WTC11 (cell line): ENCODE measurements around the gene CNTNAP1. TPM values are rescaled to one million over a fixed set of nuclear protein-coding genes. Genes with fewer than 3 reads are reported as not detected.
A peak's percentile ranks its signal among the peaks of the same experiment; 100 is the strongest.

Experiments used
- CREB1 ChIP-seq: sonication (generic); formaldehyde crosslinking; IDR thresholded peaks from 2 replicates; pipeline ENCODE4 v1.8.0; 2023; ENCODE audit warnings: mild to moderate bottlenecking, missing genetic modification reagents
- ELF4 ChIP-seq: sonication (generic); formaldehyde crosslinking; IDR thresholded peaks from 2 replicates; pipeline ENCODE4 v1.8.1; 2022; ENCODE audit warnings: low read depth, mild to moderate bottlenecking, moderate library complexity, missing genetic modification reagents
- ETV6 ChIP-seq: sonication (generic); formaldehyde crosslinking; IDR thresholded peaks from 2 replicates; pipeline ENCODE4 v1.8.1; 2022; ENCODE audit warnings: mild to moderate bottlenecking, missing genetic modification reagents
- FOXJ3 ChIP-seq: sonication (generic); formaldehyde crosslinking; IDR thresholded peaks from 2 replicates; pipeline ENCODE4 v1.9.0; 2021; ENCODE audit warnings: missing genetic modification reagents, mild to moderate bottlenecking, borderline replicate concordance
- IRF2 ChIP-seq: sonication (generic); formaldehyde crosslinking; IDR thresholded peaks from 2 replicates; pipeline ENCODE4 v1.8.0; 2022; ENCODE audit warnings: low read depth, missing genetic modification reagents, borderline replicate concordance
- KAT7 ChIP-seq: sonication (generic); formaldehyde crosslinking; IDR thresholded peaks from 2 replicates; pipeline ENCODE4 v1.8.1; 2023; ENCODE audit warnings: missing genetic modification reagents, mild to moderate bottlenecking, borderline replicate concordance
- MYBL2 ChIP-seq: sonication (generic); formaldehyde crosslinking; IDR thresholded peaks from 2 replicates; pipeline ENCODE4 v1.8.1; 2023; ENCODE audit warnings: mild to moderate bottlenecking, moderate library complexity, missing genetic modification reagents
- NFYB ChIP-seq: sonication (generic); formaldehyde crosslinking; conservative IDR thresholded peaks from 2 replicates; pipeline ENCODE4 v1.8.0; 2022; ENCODE audit warnings: low read depth, missing genetic modification reagents
- NR1H2 ChIP-seq: sonication (generic); formaldehyde crosslinking; IDR thresholded peaks from 2 replicates; pipeline ENCODE4 v1.9.0; 2021; ENCODE audit warnings: mild to moderate bottlenecking, moderate library complexity, missing genetic modification reagents
- OVOL2 ChIP-seq: fragments of 250-450 bp; sonication (Bioruptor Pico); IDR thresholded peaks from 2 replicates; pipeline ENCODE4 v1.9.0; 2021; ENCODE audit warnings: mild to moderate bottlenecking, borderline replicate concordance
- ZNF219 ChIP-seq: sonication (generic); formaldehyde crosslinking; IDR thresholded peaks from 2 replicates; pipeline ENCODE4 v1.8.0; 2023; ENCODE audit warnings: missing genetic modification reagents, mild to moderate bottlenecking, borderline replicate concordance
- ZNF416 ChIP-seq: fragments of 250-450 bp; sonication (Bioruptor Pico); IDR thresholded peaks from 2 replicates; pipeline ENCODE4 v1.9.0; 2021; ENCODE audit warnings: mild to moderate bottlenecking, inconsistent platforms
- ZNF423 ChIP-seq: fragments of 250-450 bp; sonication (Bioruptor Pico); IDR thresholded peaks from 2 replicates; pipeline ENCODE4 v2.1.2; 2022; ENCODE audit warnings: mild to moderate bottlenecking, moderate library complexity
- total RNA-seq: library from RNA; stranded (reverse); gene quantifications from 3 replicates; pipeline ENCODE4 v1.2.3, GENCODE V29; 2021
- TF ChIP-seq, protein P1 (sequence below): fragments of 250-450 bp; sonication (Bioruptor Pico); IDR thresholded peaks from 2 replicates; pipeline ENCODE4 v1.9.0; 2021; ENCODE audit warnings: mild to moderate bottlenecking, borderline replicate concordance
- TF ChIP-seq, protein P2 (sequence below): sonication (generic); formaldehyde crosslinking; IDR thresholded peaks from 2 replicates; pipeline ENCODE4 v1.8.1; 2022; ENCODE audit warnings: missing genetic modification reagents, borderline replicate concordance
- TF ChIP-seq, protein P3 (sequence below): fragments of 250-450 bp; sonication (Bioruptor Pico); IDR thresholded peaks from 2 replicates; pipeline ENCODE4 v2.1.2; 2022; ENCODE audit warnings: mild to moderate bottlenecking, moderate library complexity
- TF ChIP-seq, protein P4 (sequence below): sonication (generic); formaldehyde crosslinking; IDR thresholded peaks from 2 replicates; pipeline ENCODE4 v1.8.1; 2023; ENCODE audit warnings: mild to moderate bottlenecking, missing genetic modification reagents, moderate library complexity
- TF ChIP-seq, protein P5 (sequence below): sonication (generic); formaldehyde crosslinking; IDR thresholded peaks from 2 replicates; pipeline ENCODE4 v1.8.0; 2023; ENCODE audit warnings: mild to moderate bottlenecking, missing genetic modification reagents
- TF ChIP-seq, protein P6 (sequence below): fragments of 250-450 bp; sonication (Bioruptor Pico); IDR thresholded peaks from 2 replicates; pipeline ENCODE4 v1.9.0; 2021; ENCODE audit warnings: mild to moderate bottlenecking
- TF ChIP-seq, protein P7 (sequence below): fragments of 250-450 bp; sonication (Bioruptor Pico); IDR thresholded peaks from 2 replicates; pipeline ENCODE4 v1.9.0; 2021; ENCODE audit warnings: mild to moderate bottlenecking
- TF ChIP-seq, protein P8 (sequence below): fragments of 250-450 bp; sonication (Bioruptor Pico); IDR thresholded peaks from 2 replicates; pipeline ENCODE4 v1.8.0; 2021; ENCODE audit warnings: mild to moderate bottlenecking

CNTNAP1 gene
- total RNA-seq, 1 experiment from 2014 or later: 12.1 TPM

DNA sequence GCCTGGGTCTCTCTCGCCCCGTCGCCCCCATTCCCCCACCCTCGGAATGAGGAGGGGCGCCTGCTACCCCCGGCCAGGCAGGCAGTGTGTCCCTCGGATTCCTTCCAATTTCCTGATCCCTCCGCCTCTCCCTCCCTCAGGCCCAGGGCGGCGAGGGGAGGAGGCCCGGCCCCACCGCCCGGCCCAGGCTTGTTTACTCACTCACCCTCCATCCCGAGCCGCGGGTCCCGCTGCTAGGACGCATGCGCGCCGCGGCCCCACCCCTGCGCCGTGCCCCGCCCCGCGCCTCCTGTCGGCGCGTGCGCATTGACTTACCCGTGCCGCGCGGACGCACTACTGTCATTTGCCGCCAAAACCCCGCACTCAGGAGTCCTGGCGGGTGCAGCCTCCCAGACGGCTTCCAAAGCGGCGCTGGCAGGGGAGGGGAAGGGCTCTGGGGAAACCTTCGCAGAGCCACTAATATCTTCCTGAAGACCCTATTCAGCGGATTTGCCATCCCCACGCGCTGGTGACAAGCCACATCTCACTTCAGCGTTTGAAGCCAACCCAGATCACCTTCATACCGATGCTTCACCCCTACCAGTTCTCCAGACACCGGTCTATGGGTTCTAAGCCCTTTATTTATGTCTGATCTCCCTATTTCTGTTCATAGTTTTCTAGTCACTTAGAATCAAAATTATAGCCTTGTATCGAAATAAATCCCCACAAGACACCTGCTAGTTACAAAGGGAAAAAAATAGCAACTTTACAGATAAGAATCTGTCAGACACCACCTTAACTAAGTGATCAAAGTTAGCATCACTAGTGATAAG lies 62.7 kb downstream of the CNTNAP1 start, which contains the start of gene EZH1 (continued):
- TF ChIP-seq, protein P1, sequence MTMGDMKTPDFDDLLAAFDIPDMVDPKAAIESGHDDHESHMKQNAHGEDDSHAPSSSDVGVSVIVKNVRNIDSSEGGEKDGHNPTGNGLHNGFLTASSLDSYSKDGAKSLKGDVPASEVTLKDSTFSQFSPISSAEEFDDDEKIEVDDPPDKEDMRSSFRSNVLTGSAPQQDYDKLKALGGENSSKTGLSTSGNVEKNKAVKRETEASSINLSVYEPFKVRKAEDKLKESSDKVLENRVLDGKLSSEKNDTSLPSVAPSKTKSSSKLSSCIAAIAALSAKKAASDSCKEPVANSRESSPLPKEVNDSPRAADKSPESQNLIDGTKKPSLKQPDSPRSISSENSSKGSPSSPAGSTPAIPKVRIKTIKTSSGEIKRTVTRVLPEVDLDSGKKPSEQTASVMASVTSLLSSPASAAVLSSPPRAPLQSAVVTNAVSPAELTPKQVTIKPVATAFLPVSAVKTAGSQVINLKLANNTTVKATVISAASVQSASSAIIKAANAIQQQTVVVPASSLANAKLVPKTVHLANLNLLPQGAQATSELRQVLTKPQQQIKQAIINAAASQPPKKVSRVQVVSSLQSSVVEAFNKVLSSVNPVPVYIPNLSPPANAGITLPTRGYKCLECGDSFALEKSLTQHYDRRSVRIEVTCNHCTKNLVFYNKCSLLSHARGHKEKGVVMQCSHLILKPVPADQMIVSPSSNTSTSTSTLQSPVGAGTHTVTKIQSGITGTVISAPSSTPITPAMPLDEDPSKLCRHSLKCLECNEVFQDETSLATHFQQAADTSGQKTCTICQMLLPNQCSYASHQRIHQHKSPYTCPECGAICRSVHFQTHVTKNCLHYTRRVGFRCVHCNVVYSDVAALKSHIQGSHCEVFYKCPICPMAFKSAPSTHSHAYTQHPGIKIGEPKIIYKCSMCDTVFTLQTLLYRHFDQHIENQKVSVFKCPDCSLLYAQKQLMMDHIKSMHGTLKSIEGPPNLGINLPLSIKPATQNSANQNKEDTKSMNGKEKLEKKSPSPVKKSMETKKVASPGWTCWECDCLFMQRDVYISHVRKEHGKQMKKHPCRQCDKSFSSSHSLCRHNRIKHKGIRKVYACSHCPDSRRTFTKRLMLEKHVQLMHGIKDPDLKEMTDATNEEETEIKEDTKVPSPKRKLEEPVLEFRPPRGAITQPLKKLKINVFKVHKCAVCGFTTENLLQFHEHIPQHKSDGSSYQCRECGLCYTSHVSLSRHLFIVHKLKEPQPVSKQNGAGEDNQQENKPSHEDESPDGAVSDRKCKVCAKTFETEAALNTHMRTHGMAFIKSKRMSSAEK (CRISPR knock-in tag): no peak
- TF ChIP-seq, protein P2, sequence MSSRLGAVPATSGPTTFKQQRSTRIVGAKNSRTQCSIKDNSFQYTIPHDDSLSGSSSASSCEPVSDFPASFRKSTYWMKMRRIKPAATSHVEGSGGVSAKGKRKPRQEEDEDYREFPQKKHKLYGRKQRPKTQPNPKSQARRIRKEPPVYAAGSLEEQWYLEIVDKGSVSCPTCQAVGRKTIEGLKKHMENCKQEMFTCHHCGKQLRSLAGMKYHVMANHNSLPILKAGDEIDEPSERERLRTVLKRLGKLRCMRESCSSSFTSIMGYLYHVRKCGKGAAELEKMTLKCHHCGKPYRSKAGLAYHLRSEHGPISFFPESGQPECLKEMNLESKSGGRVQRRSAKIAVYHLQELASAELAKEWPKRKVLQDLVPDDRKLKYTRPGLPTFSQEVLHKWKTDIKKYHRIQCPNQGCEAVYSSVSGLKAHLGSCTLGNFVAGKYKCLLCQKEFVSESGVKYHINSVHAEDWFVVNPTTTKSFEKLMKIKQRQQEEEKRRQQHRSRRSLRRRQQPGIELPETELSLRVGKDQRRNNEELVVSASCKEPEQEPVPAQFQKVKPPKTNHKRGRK: no peak
- TF ChIP-seq, protein P3, sequence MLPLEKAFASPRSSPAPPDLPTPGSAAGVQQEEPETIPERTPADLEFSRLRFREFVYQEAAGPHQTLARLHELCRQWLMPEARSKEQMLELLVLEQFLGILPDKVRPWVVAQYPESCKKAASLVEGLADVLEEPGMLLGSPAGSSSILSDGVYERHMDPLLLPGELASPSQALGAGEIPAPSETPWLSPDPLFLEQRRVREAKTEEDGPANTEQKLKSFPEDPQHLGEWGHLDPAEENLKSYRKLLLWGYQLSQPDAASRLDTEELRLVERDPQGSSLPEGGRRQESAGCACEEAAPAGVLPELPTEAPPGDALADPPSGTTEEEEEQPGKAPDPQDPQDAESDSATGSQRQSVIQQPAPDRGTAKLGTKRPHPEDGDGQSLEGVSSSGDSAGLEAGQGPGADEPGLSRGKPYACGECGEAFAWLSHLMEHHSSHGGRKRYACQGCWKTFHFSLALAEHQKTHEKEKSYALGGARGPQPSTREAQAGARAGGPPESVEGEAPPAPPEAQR: no peak
- TF ChIP-seq, protein P4, sequence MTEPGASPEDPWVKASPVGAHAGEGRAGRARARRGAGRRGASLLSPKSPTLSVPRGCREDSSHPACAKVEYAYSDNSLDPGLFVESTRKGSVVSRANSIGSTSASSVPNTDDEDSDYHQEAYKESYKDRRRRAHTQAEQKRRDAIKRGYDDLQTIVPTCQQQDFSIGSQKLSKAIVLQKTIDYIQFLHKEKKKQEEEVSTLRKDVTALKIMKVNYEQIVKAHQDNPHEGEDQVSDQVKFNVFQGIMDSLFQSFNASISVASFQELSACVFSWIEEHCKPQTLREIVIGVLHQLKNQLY (CRISPR knock-in tag): 0 out of 2 replicates have a peak, but pooled peaks have one; percentile 69
- TF ChIP-seq ETV6 (CRISPR knock-in tag) (peak; percentile 99), MYBL2 (peak; percentile 89), ELF4 (CRISPR knock-in tag) (peak; percentile 85; the same call in 1 of the 2 replicates), FOXJ3 (CRISPR knock-in tag) (no peak), ZNF219 (CRISPR knock-in tag) (no peak), CREB1 (peak; percentile 85), NFYB (CRISPR knock-in tag) (no peak), OVOL2 (CRISPR knock-in tag) (no peak), ZNF423 (no peak), ZNF416 (no peak), KAT7 (CRISPR knock-in tag) (no peak), NR1H2 (CRISPR knock-in tag) (peak; percentile 57; the same call in 1 of the 2 replicates), IRF2 (CRISPR knock-in tag) (no peak)
- TF ChIP-seq, protein P5, sequence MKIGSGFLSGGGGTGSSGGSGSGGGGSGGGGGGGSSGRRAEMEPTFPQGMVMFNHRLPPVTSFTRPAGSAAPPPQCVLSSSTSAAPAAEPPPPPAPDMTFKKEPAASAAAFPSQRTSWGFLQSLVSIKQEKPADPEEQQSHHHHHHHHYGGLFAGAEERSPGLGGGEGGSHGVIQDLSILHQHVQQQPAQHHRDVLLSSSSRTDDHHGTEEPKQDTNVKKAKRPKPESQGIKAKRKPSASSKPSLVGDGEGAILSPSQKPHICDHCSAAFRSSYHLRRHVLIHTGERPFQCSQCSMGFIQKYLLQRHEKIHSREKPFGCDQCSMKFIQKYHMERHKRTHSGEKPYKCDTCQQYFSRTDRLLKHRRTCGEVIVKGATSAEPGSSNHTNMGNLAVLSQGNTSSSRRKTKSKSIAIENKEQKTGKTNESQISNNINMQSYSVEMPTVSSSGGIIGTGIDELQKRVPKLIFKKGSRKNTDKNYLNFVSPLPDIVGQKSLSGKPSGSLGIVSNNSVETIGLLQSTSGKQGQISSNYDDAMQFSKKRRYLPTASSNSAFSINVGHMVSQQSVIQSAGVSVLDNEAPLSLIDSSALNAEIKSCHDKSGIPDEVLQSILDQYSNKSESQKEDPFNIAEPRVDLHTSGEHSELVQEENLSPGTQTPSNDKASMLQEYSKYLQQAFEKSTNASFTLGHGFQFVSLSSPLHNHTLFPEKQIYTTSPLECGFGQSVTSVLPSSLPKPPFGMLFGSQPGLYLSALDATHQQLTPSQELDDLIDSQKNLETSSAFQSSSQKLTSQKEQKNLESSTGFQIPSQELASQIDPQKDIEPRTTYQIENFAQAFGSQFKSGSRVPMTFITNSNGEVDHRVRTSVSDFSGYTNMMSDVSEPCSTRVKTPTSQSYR (CRISPR knock-in tag): peak; percentile 85; the same call in 1 of the 2 replicates
- TF ChIP-seq, protein P6, sequence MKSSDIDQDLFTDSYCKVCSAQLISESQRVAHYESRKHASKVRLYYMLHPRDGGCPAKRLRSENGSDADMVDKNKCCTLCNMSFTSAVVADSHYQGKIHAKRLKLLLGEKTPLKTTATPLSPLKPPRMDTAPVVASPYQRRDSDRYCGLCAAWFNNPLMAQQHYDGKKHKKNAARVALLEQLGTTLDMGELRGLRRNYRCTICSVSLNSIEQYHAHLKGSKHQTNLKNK (CRISPR knock-in tag): no peak
- TF ChIP-seq, protein P7, sequence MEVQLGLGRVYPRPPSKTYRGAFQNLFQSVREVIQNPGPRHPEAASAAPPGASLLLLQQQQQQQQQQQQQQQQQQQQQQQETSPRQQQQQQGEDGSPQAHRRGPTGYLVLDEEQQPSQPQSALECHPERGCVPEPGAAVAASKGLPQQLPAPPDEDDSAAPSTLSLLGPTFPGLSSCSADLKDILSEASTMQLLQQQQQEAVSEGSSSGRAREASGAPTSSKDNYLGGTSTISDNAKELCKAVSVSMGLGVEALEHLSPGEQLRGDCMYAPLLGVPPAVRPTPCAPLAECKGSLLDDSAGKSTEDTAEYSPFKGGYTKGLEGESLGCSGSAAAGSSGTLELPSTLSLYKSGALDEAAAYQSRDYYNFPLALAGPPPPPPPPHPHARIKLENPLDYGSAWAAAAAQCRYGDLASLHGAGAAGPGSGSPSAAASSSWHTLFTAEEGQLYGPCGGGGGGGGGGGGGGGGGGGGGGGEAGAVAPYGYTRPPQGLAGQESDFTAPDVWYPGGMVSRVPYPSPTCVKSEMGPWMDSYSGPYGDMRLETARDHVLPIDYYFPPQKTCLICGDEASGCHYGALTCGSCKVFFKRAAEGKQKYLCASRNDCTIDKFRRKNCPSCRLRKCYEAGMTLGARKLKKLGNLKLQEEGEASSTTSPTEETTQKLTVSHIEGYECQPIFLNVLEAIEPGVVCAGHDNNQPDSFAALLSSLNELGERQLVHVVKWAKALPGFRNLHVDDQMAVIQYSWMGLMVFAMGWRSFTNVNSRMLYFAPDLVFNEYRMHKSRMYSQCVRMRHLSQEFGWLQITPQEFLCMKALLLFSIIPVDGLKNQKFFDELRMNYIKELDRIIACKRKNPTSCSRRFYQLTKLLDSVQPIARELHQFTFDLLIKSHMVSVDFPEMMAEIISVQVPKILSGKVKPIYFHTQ (CRISPR knock-in tag): no peak
- TF ChIP-seq, protein P8, sequence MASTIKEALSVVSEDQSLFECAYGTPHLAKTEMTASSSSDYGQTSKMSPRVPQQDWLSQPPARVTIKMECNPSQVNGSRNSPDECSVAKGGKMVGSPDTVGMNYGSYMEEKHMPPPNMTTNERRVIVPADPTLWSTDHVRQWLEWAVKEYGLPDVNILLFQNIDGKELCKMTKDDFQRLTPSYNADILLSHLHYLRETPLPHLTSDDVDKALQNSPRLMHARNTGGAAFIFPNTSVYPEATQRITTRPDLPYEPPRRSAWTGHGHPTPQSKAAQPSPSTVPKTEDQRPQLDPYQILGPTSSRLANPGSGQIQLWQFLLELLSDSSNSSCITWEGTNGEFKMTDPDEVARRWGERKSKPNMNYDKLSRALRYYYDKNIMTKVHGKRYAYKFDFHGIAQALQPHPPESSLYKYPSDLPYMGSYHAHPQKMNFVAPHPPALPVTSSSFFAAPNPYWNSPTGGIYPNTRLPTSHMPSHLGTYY (CRISPR knock-in tag): no peak
